Measurements from ENCODE around the gene PTAFR. TPM values are rescaled to one million over a fixed set of nuclear protein-coding genes. Genes with fewer than 3 reads are reported as not detected.

The PTAFR gene
- total RNA-seq, 2 experiments from 2014 or later: 0.47 to 0.53 TPM

DNA sequence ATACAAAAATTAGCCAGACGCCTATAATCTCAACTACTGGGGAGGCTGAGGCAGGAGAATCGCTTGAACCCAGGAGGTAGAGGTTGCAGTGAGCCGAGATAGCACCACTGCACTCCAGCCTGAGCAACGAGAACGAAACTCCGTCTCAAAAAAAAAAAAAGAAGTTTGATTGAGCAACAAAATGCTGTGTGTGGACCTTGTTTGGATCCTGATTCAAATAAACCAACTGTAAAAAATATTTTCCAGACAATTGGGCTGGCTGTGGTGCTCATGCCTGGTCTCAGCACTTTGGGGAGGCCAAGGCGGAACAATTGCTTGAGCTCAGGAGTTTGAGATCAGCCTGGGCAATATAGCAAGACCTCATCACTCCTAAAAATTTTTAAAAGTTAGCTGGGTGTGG lies 16.8 kb downstream of the PTAFR start:
- no peaks in the 10 kb centered on the region for H3K36me3 ChIP-seq (ENCODE audit: insufficient read depth, low read length)
- Mint-ChIP-seq H3K4me3 (no peak overlapping the region), H3K27ac (no peak overlapping the region), H3K36me3 (ENCODE audit: low read depth) (no peaks in the 10 kb centered on the region), H3K9me3 (no peaks in the 10 kb centered on the region), H3K27me3 (peaks cover 15% of the 10 kb centered on the region), H3K4me1 (ENCODE audit: low read depth) (no peaks in the 10 kb centered on the region)
- no peaks in the 10 kb centered on the region for H3K27me3 ChIP-seq (ENCODE audit: control insufficient read depth in 1 of 2, insufficient read depth in 2 of 2, low read length in 2 of 2)
- ATAC-seq (ENCODE audit: poor library complexity) (no peak), DNase-seq (no peak)
- no peak overlapping the region for H3K27ac ChIP-seq (ENCODE audit: low read depth in 1 of 2, low read length in 2 of 2)
- H3K9me3 ChIP-seq (ENCODE audit: control insufficient read depth in 1 of 2, insufficient read depth in 1 of 2, low read length in 2 of 2): no peaks in the 10 kb centered on the region
- POLR2A ChIA-PET: no interaction called here
- H3K4me3 ChIP-seq (ENCODE audit: low read length): no peak overlapping the region
- intact Hi-C loops (cut with DNase I, micrococcal nuclease): loop anchor here in 1 of 2 experiments (5.0 kb wide), 1 partner anchor 47 kb away; no protein-coding TSS in a partner anchor
- no peaks in the 10 kb centered on the region for H3K4me1 ChIP-seq (ENCODE audit: insufficient read depth, low read length)
- TF ChIP-seq CTCF (IDR thresholded peaks at IDR 0.05): no peak
- CTCF ChIA-PET: interaction anchor here (0.7 to 1.1 kb wide), 2 partner anchors 40 to 264 kb away, joined by 3 read pairs; no protein-coding TSS in a partner anchor

DNA sequence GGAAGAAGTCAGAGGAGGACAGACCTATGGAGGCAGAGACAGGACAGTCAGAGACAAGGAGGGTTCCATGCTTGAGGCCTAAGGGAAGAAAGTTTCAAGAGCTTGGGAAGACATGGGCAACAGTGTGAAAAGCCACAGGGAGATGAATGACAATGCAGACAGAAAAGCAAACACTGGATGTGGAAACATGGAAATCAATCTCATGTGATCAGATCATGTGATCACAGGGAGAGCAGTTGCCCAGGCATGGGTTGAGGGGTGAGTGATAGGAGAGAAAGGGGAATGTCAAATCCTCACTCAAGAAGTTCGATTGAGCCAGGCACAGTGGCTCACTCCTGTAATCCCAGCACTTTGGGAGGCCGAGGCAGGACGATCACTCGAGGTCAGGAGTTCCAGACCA lies 17.2 kb downstream of the PTAFR start:
- H3K9me3 ChIP-seq (ENCODE audit: control insufficient read depth in 1 of 2, insufficient read depth in 1 of 2, low read length in 2 of 2): no peaks in the 10 kb centered on the region
- Mint-ChIP-seq H3K9me3 (no peaks in the 10 kb centered on the region), H3K27ac (no peak overlapping the region), H3K4me3 (no peak overlapping the region), H3K36me3 (ENCODE audit: low read depth) (no peaks in the 10 kb centered on the region), H3K27me3 (peaks cover 15% of the 10 kb centered on the region), H3K4me1 (ENCODE audit: low read depth) (no peaks in the 10 kb centered on the region)
- DNase-seq (no peak), ATAC-seq (ENCODE audit: poor library complexity) (no peak)
- intact Hi-C loops (cut with DNase I, micrococcal nuclease): loop anchor here in 1 of 2 experiments (5.0 kb wide), 1 partner anchor 47 kb away; no protein-coding TSS in a partner anchor
- no peaks in the 10 kb centered on the region for H3K4me1 ChIP-seq (ENCODE audit: insufficient read depth, low read length)
- H3K27me3 ChIP-seq (ENCODE audit: control insufficient read depth in 1 of 2, insufficient read depth in 2 of 2, low read length in 2 of 2): no peaks in the 10 kb centered on the region
- no peak overlapping the region for H3K27ac ChIP-seq (ENCODE audit: low read depth in 1 of 2, low read length in 2 of 2)
- no peak overlapping the region for H3K4me3 ChIP-seq (ENCODE audit: low read length)
- TF ChIP-seq CTCF (IDR thresholded peaks at IDR 0.05): no peak
- POLR2A ChIA-PET: no interaction called here
- CTCF ChIA-PET: no interaction called here
- H3K36me3 ChIP-seq (ENCODE audit: insufficient read depth, low read length): no peaks in the 10 kb centered on the region

DNA sequence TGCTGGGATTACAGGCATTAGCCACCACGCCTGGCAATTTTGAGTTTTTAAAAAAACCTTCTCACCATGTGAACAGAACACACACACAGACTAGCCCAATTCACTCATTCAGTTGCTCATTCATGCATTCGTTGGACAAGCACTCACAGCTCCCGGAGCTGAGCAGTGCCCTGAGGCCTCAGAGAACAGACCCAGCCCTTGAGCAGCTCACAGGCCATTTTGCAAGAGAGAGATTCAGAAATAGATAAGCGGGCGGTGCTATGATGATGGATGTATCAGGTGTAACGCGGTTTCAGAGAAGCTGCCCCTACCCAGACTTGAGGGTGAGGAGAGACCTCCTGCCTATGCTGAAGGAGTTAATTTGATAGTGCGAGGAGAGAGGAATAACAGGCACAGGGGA lies 18.6 kb downstream of the PTAFR start:
- no peak overlapping the region for H3K27ac ChIP-seq (ENCODE audit: low read depth in 1 of 2, low read length in 2 of 2)
- H3K27me3 ChIP-seq (ENCODE audit: control insufficient read depth in 1 of 2, insufficient read depth in 2 of 2, low read length in 2 of 2): no peaks in the 10 kb centered on the region
- peaks cover 15% of the 10 kb centered on the region for H3K27me3 Mint-ChIP-seq
- H3K4me1 ChIP-seq (ENCODE audit: insufficient read depth, low read length): no peaks in the 10 kb centered on the region
- POLR2A ChIA-PET: no interaction called here
- no peak for TF ChIP-seq CTCF (IDR thresholded peaks at IDR 0.05)
- H3K4me3 ChIP-seq (ENCODE audit: low read length): no peak overlapping the region
- H3K4me3 Mint-ChIP-seq: no peak overlapping the region
- no peaks in the 10 kb centered on the region for H3K36me3 ChIP-seq (ENCODE audit: insufficient read depth, low read length)
- CTCF ChIA-PET: no interaction called here
- H3K9me3 ChIP-seq (ENCODE audit: control insufficient read depth in 1 of 2, insufficient read depth in 1 of 2, low read length in 2 of 2): no peaks in the 10 kb centered on the region
- H3K27ac Mint-ChIP-seq: no peak overlapping the region
- intact Hi-C loops (cut with DNase I, micrococcal nuclease): loop anchor here in 1 of 2 experiments (5.0 kb wide), 1 partner anchor 46 kb away; no protein-coding TSS in a partner anchor
- H3K4me1 Mint-ChIP-seq (ENCODE audit: low read depth): no peaks in the 10 kb centered on the region
- DNase-seq (no peak), ATAC-seq (ENCODE audit: poor library complexity) (no peak)
- H3K9me3 Mint-ChIP-seq: no peaks in the 10 kb centered on the region
- H3K36me3 Mint-ChIP-seq (ENCODE audit: low read depth): no peaks in the 10 kb centered on the region

All from CD4-positive, alpha-beta T cell (primary cell).